ENCODE results near the gene CELF2.

- TF ChIP-seq MAX (IDR thresholded peaks at IDR 0.05; ENCODE audit: low read depth, low read length) (no peak), CTCF (IDR thresholded peaks at IDR 0.05; ENCODE audit: low read depth, low read length) (no peak), POLR2A (IDR thresholded peaks at IDR 0.05; ENCODE audit: extremely low read depth, insufficient read length) (no peak)
Measured at GRCh38 chr10:11284291-11285085, 266.8 kb downstream of the CELF2 start.

Measured in NB4 (cell line).